Measurements from ENCODE around the gene PLXNA4.

PLXNA4 gene

DNA sequence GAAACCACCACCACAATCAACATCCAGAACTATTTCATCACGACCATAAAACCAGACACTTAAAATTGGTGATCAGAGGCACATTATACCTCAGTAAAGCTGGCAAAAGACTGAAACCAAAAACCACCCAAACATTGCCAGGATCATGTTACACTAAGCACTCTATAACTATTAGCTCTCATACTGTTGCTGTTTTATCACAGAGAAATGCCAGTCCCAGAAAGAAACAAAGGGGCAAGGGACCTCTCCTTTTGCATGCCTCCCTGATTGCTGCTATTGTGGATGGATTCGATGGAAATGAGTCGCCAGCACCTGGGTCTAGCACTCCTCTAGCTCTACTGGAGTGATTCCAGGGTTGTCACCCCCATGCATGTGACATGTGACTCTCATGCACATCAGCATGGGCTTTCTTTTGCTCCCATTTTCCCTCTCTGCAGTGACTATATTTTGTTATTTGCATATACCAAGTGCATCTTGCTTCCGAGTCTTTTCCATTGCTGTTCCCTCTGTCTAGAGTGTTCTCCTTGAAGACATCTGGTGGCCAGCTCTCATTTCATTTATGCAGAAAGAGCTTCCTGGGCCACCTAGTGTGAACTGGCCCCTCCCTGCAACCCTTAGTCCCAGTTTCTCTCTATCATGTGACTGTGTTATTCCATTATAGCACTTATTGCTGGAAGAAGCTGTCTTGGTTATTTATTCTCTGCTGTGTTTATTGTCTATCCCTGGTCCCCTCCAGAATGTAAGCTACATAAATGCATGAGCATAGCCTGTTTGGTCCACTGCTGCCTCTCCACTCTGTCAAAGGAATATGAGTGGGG is 300.6 kb downstream of the PLXNA4 start:
- no peak for DNase-seq (ENCODE audit: low spot score)
- no peak overlapping the region for H3K27ac ChIP-seq
- CTCF ChIA-PET: no interaction called here
- TF ChIP-seq, protein P1, sequence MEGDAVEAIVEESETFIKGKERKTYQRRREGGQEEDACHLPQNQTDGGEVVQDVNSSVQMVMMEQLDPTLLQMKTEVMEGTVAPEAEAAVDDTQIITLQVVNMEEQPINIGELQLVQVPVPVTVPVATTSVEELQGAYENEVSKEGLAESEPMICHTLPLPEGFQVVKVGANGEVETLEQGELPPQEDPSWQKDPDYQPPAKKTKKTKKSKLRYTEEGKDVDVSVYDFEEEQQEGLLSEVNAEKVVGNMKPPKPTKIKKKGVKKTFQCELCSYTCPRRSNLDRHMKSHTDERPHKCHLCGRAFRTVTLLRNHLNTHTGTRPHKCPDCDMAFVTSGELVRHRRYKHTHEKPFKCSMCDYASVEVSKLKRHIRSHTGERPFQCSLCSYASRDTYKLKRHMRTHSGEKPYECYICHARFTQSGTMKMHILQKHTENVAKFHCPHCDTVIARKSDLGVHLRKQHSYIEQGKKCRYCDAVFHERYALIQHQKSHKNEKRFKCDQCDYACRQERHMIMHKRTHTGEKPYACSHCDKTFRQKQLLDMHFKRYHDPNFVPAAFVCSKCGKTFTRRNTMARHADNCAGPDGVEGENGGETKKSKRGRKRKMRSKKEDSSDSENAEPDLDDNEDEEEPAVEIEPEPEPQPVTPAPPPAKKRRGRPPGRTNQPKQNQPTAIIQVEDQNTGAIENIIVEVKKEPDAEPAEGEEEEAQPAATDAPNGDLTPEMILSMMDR (conservative IDR thresholded peaks at IDR 0.05; ENCODE audit: low read depth): no peak
- POLR2A ChIA-PET (ENCODE audit: low non-redundant PET): no interaction called here

DNA sequence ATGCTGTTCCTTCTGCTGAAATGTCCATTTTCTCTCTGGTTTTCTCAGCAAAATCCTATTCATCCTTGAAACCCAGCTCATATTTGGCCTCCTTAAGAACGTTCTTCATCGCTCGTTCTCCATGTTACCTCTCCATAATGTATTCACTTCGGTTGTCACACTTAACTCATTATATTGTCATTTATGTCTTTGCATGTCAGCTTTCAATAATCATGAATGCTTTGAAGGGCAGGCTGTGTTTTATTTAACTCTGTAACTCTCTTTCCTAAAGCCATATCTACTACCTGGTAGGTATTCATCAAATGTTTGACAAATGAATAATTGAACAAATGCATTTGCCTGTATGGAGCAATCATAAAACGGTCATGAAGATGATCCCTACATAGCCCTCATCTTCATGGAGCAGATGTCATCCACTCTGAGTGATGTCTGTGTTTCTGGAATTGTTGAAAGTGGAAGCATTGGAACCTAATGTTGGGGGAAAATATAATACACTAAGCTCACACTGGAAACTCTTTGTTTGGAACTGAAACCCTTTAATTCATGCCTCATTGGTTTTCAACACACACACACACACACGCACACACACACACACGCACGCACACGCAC is 303.4 kb downstream of the PLXNA4 start:
- POLR2A ChIA-PET (ENCODE audit: low non-redundant PET): no interaction called here
- no peak for DNase-seq (ENCODE audit: low spot score)
- TF ChIP-seq, protein P1 (conservative IDR thresholded peaks at IDR 0.05; ENCODE audit: low read depth): no peak
- CTCF ChIA-PET: interaction anchor here (1.0 kb wide), 1 partner anchor 11 kb away, joined by 4 read pairs; no protein-coding TSS in a partner anchor
- H3K27ac ChIP-seq: no peak overlapping the region

DNA sequence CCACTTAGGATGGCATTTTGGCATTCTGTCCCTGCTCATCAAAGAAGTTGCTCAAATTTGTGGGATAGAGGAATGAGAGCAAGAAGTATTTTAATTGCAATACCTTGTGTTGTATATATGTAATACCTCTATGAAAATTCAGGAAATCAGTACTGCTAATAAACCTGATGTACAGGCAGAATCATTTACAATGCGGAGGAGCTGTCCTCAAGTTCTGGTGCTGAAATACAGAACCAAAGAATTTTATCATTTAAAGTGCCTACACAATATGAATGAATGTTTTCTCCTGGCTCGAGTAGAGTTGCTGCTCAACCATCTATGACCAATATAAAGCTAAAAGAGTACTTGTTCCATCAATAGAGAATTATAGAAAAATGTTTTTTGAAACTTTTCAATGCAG is 305.8 kb downstream of the PLXNA4 start:
- ChIA-PET POLR2A (ENCODE audit: low non-redundant PET) (no interaction called here), CTCF (interaction anchor here (0.6 kb wide), 1 partner anchor 100 kb away, joined by 4 read pairs; no protein-coding TSS in a partner anchor)
- no peak overlapping the region for H3K27ac ChIP-seq
- TF ChIP-seq, protein P1 (conservative IDR thresholded peaks at IDR 0.05; ENCODE audit: low read depth): no peak
- no peak for DNase-seq (ENCODE audit: low spot score)

- no peak overlapping the region for H3K27ac ChIP-seq
- CTCF ChIA-PET: no interaction called here
These were observed 306.6 kb downstream of the PLXNA4 start for GRCh38 chr7:132269718-132270117.

DNA sequence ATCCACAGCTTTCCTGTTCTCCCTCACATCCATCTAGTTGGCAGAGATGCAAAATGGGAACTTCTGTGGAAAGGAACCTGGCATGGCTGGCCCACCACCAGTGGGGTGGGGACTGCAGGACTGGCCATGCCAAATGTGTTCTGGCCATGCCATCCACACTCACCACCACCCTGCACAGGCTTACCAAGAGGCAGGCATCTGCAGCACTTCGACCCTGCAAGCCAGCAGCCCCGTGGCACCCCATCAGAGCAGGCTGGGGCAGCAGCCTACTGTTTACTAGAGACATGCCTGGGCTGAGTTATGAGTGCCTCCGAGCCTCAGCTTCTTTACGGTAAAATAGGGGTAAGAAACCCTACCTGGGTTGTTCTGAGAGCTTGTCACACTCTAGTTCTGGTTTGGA is 313.1 kb downstream of the PLXNA4 start:
- ChIA-PET CTCF (interaction anchor here (0.7 kb wide), 1 partner anchor 637 kb away, joined by 4 read pairs; no protein-coding TSS in a partner anchor), POLR2A (ENCODE audit: low non-redundant PET) (no interaction called here)
- no peak overlapping the region for H3K27ac ChIP-seq
- TF ChIP-seq, protein P1 (conservative IDR thresholded peaks at IDR 0.05; ENCODE audit: low read depth): no peak
- DNase-seq (ENCODE audit: low spot score): no peak

More at GRCh38 chr7:132269718-132270117, 306.6 kb downstream of the PLXNA4 start:
- POLR2A ChIA-PET (ENCODE audit: low non-redundant PET): no interaction called here
- TF ChIP-seq, protein P1 (conservative IDR thresholded peaks at IDR 0.05; ENCODE audit: low read depth): no peak
- no peak for DNase-seq (ENCODE audit: low spot score)

- no peak overlapping the region for H3K27ac ChIP-seq
- POLR2A ChIA-PET (ENCODE audit: low non-redundant PET): no interaction called here
- TF ChIP-seq, protein P1 (conservative IDR thresholded peaks at IDR 0.05; ENCODE audit: low read depth): no peak
- DNase-seq (ENCODE audit: low spot score): no peak
- CTCF ChIA-PET: interaction anchor here (0.8 kb wide), 1 partner anchor 11 kb away, joined by 4 read pairs; no protein-coding TSS in a partner anchor
These were observed 314.2 kb downstream of the PLXNA4 start for GRCh38 chr7:132262160-132262470.
